ENCODE measurements around the gene ZBED4. TPM values are rescaled to one million over a fixed set of nuclear protein-coding genes. Genes with fewer than 3 reads are reported as not detected.

Gene ZBED4
- total and polyA plus RNA-seq, 2 of the 13 experiments (the other 11 are each of a cell fraction or from before 2014, with no cell fraction given), result 5.4 to 9.6 TPM

- Histone ChIP-seq H2AFZ (ENCODE audit: low read length) (no peak overlapping the region), H3K4me2 (ENCODE audit: low read depth, low read length) (no peak overlapping the region), H3K4me3 (replicated peaks in 1 of 3; ENCODE audit: insufficient read depth in 1 of 3, low read depth in 2 of 3, low read length in 3 of 3) (no peak overlapping the region), H3K9me3 (ENCODE audit: low read length) (no peaks in the 10 kb centered on the region), H3K27me3 (ENCODE audit: control insufficient read depth in 1 of 2, insufficient read depth in 2 of 2, low read length in 2 of 2) (no peaks in the 10 kb centered on the region), H3K27ac (ENCODE audit: extremely low read length, insufficient read depth, low read length) (no peak overlapping the region), H3K9ac (ENCODE audit: insufficient read depth, low read depth, low read length) (no peak overlapping the region), H4K20me1 (ENCODE audit: insufficient read depth, low read length) (no peaks in the 10 kb centered on the region; the same call in 1 of the 2 replicates), H3K4me1 (ENCODE audit: insufficient read depth, low read length) (no peaks in the 10 kb centered on the region), H3K79me2 (ENCODE audit: insufficient read depth, low read length) (peaks cover 25% of the 10 kb centered on the region), H3K36me3 (replicated peaks in 1 of 2; ENCODE audit: control insufficient read depth in 1 of 2, insufficient read depth in 2 of 2, low read length in 2 of 2) (peaks cover 20 to 54% of the 10 kb centered on the region in 2 experiments)
- DNase-seq (ENCODE audit: low spot score), result no peak
- intact Hi-C loops (cut with micrococcal nuclease; ENCODE audit: unreplicated experiment) (no loop called here), in situ Hi-C loops (cut with HindIII; ENCODE audit: extremely low pct_ligation_motif_present, low pct_unique_long_range_greater_than_20kb) (no loop called here)
- 96% methylated on average over 17 of the region's 17 CpGs for WGBS (ENCODE audit: low lambda C conversion rate)
- ATAC-seq, result no peak
- CTCF ChIA-PET (ENCODE audit: low intra/inter-chr PET ratio, low total read pairs), result no interaction called here
- no peak for FAIRE-seq
- no TSS peak for BruUV-seq (replicated peaks)
- POLR2A ChIA-PET, result no interaction called here
- TF ChIP-seq ZNF615 (CRISPR knock-in tag; IDR thresholded peaks at IDR 0.05; ENCODE audit: borderline replicate concordance), result no peak
- TF ChIP-seq ZNF446 (CRISPR knock-in tag; IDR thresholded peaks at IDR 0.05), result no peak
- TF ChIP-seq ZBTB3 (CRISPR knock-in tag; IDR thresholded peaks at IDR 0.05; ENCODE audit: borderline replicate concordance, low read depth), result no peak
- TF ChIP-seq ZBTB14 (CRISPR knock-in tag; IDR thresholded peaks at IDR 0.05), result no peak
- TF ChIP-seq, protein P1, sequence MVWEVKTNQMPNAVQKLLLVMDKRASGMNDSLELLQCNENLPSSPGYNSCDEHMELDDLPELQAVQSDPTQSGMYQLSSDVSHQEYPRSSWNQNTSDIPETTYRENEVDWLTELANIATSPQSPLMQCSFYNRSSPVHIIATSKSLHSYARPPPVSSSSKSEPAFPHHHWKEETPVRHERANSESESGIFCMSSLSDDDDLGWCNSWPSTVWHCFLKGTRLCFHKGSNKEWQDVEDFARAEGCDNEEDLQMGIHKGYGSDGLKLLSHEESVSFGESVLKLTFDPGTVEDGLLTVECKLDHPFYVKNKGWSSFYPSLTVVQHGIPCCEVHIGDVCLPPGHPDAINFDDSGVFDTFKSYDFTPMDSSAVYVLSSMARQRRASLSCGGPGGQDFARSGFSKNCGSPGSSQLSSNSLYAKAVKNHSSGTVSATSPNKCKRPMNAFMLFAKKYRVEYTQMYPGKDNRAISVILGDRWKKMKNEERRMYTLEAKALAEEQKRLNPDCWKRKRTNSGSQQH (CRISPR knock-in tag; IDR thresholded peaks at IDR 0.05; ENCODE audit: low read depth), result no peak
- TF ChIP-seq, protein P2, sequence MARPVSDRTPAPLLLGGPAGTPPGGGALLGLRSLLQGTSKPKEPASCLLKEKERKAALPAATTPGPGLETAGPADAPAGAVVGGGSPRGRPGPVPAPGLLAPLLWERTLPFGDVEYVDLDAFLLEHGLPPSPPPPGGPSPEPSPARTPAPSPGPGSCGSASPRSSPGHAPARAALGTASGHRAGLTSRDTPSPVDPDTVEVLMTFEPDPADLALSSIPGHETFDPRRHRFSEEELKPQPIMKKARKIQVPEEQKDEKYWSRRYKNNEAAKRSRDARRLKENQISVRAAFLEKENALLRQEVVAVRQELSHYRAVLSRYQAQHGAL (CRISPR knock-in tag; IDR thresholded peaks at IDR 0.05; ENCODE audit: not compliant biosample characterization), result no peak
Measured at GRCh38 chr22:49885281-49885680, 31.6 kb downstream of the ZBED4 start.

All from HepG2 (cell line).